ENCODE results near the gene GPHA2.

GPHA2 gene

GRCh38 chr11:64959498-64959897 lies 23.8 kb upstream of the GPHA2 start:
- no peaks in the 10 kb centered on the region for H3K79me2 ChIP-seq (ENCODE audit: insufficient read depth, low read length)
- no peaks in the 10 kb centered on the region for H3K9me3 ChIP-seq (ENCODE audit: insufficient read depth, low read length)
- TF ChIP-seq EZH2phosphoT487 (conservative IDR thresholded peaks at IDR 0.05; ENCODE audit: low read length): no peak
- no peak for TF ChIP-seq CTCF (IDR thresholded peaks at IDR 0.05; ENCODE audit: insufficient read depth, low read length, poor library complexity, severe bottlenecking)
- H3K4me2 ChIP-seq (ENCODE audit: low read depth, low read length, poor library complexity, severe bottlenecking): no peak overlapping the region
- H3K36me3 ChIP-seq (ENCODE audit: low read length): no peaks in the 10 kb centered on the region
- no peaks in the 10 kb centered on the region for H4K20me1 ChIP-seq (ENCODE audit: low read depth, low read length)
- H3K9ac ChIP-seq (ENCODE audit: low read length): no peak overlapping the region
- no peak overlapping the region for H3K27ac ChIP-seq (ENCODE audit: low read depth, low read length)
- H3K27me3 ChIP-seq (ENCODE audit: low read length): no peaks in the 10 kb centered on the region
- H3K4me3 ChIP-seq (ENCODE audit: insufficient read depth, low read length, poor library complexity, severe bottlenecking): no peak overlapping the region
- H3K9me2 ChIP-seq (replicated peaks; ENCODE audit: insufficient read depth, low read length): no peaks in the 10 kb centered on the region
- H3F3A ChIP-seq (ENCODE audit: insufficient read depth): no peaks in the 10 kb centered on the region
- no peak overlapping the region for H2AFZ ChIP-seq (ENCODE audit: low read depth, low read length, severe bottlenecking)

GRCh38 chr11:64954201-64954600 lies 18.5 kb upstream of the GPHA2 start:
- no peak for TF ChIP-seq EZH2phosphoT487 (conservative IDR thresholded peaks at IDR 0.05; ENCODE audit: low read length)
- no peak for TF ChIP-seq CTCF (IDR thresholded peaks at IDR 0.05; ENCODE audit: insufficient read depth, low read length, poor library complexity, severe bottlenecking)
- Histone ChIP-seq H3K36me3 (ENCODE audit: low read length) (no peaks in the 10 kb centered on the region), H3F3A (ENCODE audit: insufficient read depth) (no peaks in the 10 kb centered on the region), H3K4me3 (ENCODE audit: insufficient read depth, low read length, poor library complexity, severe bottlenecking) (no peak overlapping the region), H3K9me2 (replicated peaks; ENCODE audit: insufficient read depth, low read length) (no peaks in the 10 kb centered on the region), H3K9ac (ENCODE audit: low read length) (no peak overlapping the region), H3K27ac (ENCODE audit: low read depth, low read length) (no peak overlapping the region), H3K9me3 (ENCODE audit: insufficient read depth, low read length) (no peaks in the 10 kb centered on the region), H3K4me2 (ENCODE audit: low read depth, low read length, poor library complexity, severe bottlenecking) (no peak overlapping the region), H4K20me1 (ENCODE audit: low read depth, low read length) (no peaks in the 10 kb centered on the region), H3K79me2 (ENCODE audit: insufficient read depth, low read length) (no peaks in the 10 kb centered on the region), H3K27me3 (ENCODE audit: low read length) (no peaks in the 10 kb centered on the region), H2AFZ (ENCODE audit: low read depth, low read length, severe bottlenecking) (no peak overlapping the region)

- Histone ChIP-seq H3K9ac (ENCODE audit: low read length) (no peak overlapping the region), H3F3A (ENCODE audit: insufficient read depth) (no peaks in the 10 kb centered on the region)
These were observed 15.8 kb upstream of the GPHA2 start for GRCh38 chr11:64951529-64951928.

More at GRCh38 chr11:64951529-64951928, 15.8 kb upstream of the GPHA2 start:
- Histone ChIP-seq H3K79me2 (ENCODE audit: insufficient read depth, low read length) (no peaks in the 10 kb centered on the region), H3K4me3 (ENCODE audit: insufficient read depth, low read length, poor library complexity, severe bottlenecking) (no peak overlapping the region), H3K4me2 (ENCODE audit: low read depth, low read length, poor library complexity, severe bottlenecking) (no peak overlapping the region), H2AFZ (ENCODE audit: low read depth, low read length, severe bottlenecking) (no peak overlapping the region), H3K27ac (ENCODE audit: low read depth, low read length) (no peak overlapping the region), H3K36me3 (ENCODE audit: low read length) (no peaks in the 10 kb centered on the region), H3K9me2 (replicated peaks; ENCODE audit: insufficient read depth, low read length) (no peaks in the 10 kb centered on the region), H3K9me3 (ENCODE audit: insufficient read depth, low read length) (no peaks in the 10 kb centered on the region), H3K27me3 (ENCODE audit: low read length) (no peaks in the 10 kb centered on the region), H4K20me1 (ENCODE audit: low read depth, low read length) (no peaks in the 10 kb centered on the region)
- no peak for TF ChIP-seq EZH2phosphoT487 (conservative IDR thresholded peaks at IDR 0.05; ENCODE audit: low read length)
- no peak for TF ChIP-seq CTCF (IDR thresholded peaks at IDR 0.05; ENCODE audit: insufficient read depth, low read length, poor library complexity, severe bottlenecking)

All from SU-DHL-6 (cell line).